Activated naive CD4-positive, alpha-beta T cell treated with Interleukin-2 at 50 U/mL for 16 hours (primary cell): ENCODE data around the gene CLEC19A.

Experiments
- DNase-seq: peaks from one replicate; pipeline ENCODE4 v3.0.0-alpha.2; 2020

Gene CLEC19A

DNA sequence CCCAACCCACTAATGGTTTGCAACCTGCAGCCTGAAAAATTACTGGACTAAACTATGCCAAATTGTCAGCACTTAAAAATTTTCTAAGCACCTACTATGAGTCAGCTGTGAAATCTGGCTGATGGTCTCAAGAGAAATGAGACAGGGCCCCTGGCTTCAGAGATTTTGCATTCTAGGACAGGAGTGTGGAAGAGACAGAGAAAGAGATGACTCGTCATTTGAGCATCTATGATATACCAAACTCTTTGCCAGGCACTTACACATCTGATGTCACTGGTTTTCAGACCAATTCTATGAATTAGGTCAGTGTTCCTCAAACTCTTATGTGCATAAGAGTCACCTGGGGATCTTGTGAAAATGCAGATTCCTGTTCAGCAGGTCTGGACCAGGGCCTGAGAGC is 44.4 kb downstream of the CLEC19A start:
- no peak for DNase-seq

DNA sequence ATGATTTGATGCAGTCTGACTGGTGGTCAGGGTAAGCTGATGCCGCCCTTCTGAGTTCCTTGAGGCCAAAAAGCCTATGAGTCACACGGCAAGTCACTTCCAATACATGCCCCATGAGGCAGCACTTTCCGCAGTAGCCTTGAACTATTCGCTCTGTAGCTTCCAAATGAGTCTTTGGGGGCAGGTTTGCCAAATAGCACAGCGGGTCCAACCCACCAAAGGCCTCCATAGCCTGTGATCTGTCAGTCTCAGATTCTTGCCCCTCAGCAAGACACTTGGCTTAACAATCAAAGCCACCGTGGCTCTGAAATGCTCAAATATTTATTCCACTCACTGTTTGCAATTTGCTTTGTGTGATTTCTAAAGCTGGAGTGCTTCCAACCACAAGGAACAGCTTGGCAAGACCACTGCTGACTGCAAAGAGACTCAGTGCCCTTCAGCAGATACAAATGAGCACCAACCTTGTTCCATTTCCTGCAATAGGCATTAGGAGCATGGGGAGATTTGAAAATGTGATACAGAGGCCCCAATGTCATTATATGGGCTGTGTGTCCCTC is 45.4 kb downstream of the CLEC19A start:
- no peak for DNase-seq

- DNase-seq, result no peak
These were observed 46.3 kb downstream of the CLEC19A start for GRCh38 chr16:19331794-19332193.

DNA sequence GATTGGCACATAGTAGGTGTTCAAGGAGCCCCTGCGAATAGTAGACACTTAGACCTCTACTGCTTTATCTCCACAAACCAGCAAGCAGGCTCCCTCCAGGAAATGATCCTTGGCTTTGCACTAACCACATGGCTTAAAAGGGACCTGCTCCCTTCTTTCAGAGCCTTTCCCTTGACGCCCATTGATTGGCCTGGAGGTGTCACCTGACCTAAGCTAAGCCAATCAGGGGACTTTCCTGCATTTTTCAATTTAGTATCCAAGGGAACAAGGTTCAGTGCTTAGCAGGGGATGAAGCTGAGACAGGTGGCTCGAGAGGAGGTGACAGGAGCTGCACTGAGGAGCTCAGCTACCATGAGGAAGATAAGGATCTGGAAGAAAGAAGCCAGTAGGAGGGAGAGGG is 52.8 kb downstream of the CLEC19A start:
- no peak for DNase-seq

- DNase-seq, result no peak
These were observed 58.8 kb downstream of the CLEC19A start for GRCh38 chr16:19344224-19344801.

DNA sequence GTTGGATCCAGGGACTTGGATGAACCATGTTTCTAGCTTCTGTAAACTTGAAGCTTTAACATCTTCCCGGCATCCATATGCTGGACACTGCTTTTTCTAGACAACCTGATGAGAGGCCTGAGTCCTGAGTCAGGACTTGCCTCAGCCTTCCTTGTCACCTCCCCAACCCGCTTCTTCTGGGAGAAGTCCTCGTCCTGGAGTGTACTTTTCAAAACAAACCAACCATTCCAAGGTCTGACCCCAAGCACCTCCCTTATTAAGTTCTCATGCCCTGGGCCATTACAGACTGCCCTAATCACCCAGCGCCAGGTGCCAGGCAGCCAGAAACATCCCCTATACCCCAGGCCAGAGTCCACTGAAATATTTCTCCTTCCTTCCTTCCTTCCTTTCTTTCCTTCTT is 59.4 kb downstream of the CLEC19A start:
- DNase-seq, result no peak

DNA sequence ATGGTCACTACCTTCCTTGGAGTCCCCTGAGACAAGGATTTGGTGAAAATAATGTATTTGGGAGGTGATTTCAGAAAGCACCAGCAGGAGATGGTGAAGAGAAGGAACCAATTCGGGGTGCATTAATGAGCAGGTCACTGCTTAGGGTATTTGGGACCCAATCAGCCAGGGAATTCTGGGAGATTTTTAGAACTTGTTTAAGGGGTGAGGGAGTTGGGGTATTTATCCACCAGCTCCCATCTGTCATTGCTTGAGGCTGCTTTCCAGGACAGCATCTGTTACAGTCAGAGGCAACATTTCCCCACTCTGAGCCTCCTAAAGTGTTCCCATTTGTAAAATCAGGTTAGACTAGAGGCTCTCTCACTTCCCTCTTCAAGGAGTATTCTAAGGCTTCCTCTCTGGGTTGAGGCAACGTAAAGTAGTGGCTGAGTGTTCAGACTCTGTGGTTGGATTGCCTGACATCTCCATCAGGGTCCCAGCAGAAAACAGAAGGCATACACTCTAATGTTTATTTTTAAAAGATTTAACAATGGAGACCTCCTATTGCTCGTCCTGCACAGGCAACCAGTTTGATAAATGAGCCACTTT is 60.9 kb downstream of the CLEC19A start:
- DNase-seq, result no peak

- no peak for DNase-seq
These were observed 62.6 kb downstream of the CLEC19A start for GRCh38 chr16:19348125-19348524.

DNA sequence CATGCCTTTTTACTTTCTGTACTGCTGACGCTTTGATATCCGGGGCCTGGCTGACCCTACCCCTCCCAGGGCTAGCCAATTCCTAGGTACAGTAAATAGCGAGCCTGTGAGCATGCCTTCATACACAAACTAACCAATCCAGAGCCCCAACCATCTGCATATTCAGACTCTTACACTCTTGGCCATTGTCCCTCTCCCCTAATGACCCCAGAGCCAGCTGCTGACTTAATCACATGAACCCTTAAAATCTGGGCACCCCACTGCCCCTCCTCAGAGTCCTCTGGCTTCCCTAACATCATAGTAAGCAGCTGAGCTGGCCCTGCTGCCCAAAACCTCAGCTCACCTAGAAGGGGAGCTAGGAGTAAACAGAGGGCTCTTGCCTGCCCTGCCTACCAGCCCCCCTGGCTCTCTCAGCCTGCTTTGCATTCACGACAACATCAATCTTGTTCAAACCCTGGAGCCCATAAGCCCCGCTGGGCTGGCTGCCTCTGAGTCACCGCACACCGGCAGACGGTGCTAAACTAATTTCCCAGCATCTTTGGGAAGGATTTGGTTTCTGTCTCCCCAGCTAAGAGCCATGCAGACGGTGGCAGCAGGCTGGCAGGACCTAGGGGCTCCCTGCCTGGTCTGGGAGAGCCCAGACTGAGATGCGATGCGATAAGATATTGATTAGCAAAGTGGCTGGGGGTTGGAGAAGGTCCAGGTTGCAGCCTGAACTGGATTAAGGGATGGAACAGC is 63.2 kb downstream of the CLEC19A start:
- DNase-seq, result no peak

GRCh38 chr16:19354371-19354770 is 68.8 kb downstream of the CLEC19A start:
- no peak for DNase-seq

- no peak for DNase-seq
These were observed 70.8 kb downstream of the CLEC19A start for GRCh38 chr16:19356024-19356952.

DNA sequence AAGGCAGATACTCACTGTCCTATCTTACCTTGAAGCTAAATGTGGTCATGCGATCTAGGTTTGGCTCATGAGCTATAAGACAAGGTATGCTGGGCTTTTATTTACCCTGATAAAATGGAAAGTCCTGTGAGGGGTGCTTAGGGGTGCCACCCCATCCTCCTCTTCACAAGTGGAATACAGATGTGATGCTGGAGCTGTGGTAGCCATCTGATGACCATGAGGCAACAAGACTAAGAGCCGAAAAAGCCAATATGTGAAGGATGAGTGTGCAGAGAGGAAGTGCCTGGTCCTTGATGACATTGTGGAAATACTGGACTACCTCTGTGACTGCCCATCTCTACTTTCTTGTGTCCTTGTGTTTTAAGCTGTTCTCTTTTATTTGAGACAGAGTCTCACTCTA is 74.0 kb downstream of the CLEC19A start:
- DNase-seq, result no peak
